Right lobe of liver (tissue), 4 donors: ENCODE data around the gene DOCK3.

Experiments
- POLR2A ChIP-seq: fragments of 450-650 bp; IDR thresholded peaks from one replicate; pipeline ENCODE4 v1.6.1; 2017; ENCODE audit warnings: antibody characterized with exemption, mild to moderate bottlenecking
- TF ChIP-seq, protein P1 (sequence below), 4 donors: fragments of 200-600 bp in 3 of 4; fragments of 450-650 bp in 1 of 4; IDR thresholded peaks; one replicate each; pipeline versions ENCODE4 v1.5.1 to v1.8.0; 2016 to 2022; ENCODE audit warnings: antibody characterized with exemption in 4 of 4, mild to moderate bottlenecking in 2 of 4
- donor health status: DM: no; HTN: no; CAD: no.
- donor health status: DM: no; HTN: no; CAD: no.
- donor health status: DM: no; HTN: yes; CAD: no.

DNA sequence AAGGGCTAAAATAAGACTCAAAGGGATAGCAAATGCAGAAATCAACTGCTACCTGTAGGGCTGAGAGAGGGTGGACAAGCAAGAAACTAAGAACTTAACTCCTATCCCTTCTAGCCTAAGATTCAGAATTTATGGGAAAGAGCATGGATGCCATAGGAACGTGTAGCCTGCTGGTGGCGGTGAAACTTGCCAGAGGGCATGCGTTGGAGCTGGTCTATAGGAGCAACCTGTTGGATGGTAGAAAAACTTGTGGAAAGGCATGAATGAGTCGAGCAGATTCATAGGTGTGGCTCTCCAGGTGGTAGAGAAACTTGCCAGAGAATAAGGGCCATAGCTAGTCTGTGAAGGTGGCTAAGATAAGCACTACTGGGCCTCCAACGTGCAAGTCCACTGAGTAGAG, 137.2 kb downstream of the DOCK3 start:
- TF ChIP-seq, protein P1, sequence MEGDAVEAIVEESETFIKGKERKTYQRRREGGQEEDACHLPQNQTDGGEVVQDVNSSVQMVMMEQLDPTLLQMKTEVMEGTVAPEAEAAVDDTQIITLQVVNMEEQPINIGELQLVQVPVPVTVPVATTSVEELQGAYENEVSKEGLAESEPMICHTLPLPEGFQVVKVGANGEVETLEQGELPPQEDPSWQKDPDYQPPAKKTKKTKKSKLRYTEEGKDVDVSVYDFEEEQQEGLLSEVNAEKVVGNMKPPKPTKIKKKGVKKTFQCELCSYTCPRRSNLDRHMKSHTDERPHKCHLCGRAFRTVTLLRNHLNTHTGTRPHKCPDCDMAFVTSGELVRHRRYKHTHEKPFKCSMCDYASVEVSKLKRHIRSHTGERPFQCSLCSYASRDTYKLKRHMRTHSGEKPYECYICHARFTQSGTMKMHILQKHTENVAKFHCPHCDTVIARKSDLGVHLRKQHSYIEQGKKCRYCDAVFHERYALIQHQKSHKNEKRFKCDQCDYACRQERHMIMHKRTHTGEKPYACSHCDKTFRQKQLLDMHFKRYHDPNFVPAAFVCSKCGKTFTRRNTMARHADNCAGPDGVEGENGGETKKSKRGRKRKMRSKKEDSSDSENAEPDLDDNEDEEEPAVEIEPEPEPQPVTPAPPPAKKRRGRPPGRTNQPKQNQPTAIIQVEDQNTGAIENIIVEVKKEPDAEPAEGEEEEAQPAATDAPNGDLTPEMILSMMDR (IDR thresholded peaks at IDR 0.05): no peak
- TF ChIP-seq POLR2A: no peak
